ENCODE data around the gene PHETA1. TPM values are rescaled to one million over a fixed set of nuclear protein-coding genes. Genes with fewer than 3 reads are reported as not detected.

The PHETA1 gene
- total RNA-seq, 1 experiment from 2014 or later = 26.2 TPM

GRCh38 chr12:111410431-111411184 lies 41.7 kb upstream of the PHETA1 start:
- H3K4me2 ChIP-seq = peak overlapping the region; percentile 97
- H3K27ac ChIP-seq = 0 out of 2 replicates have a peak overlapping the region, but pooled peaks have one; percentile 33

GRCh38 chr12:111409780-111410430 lies 41.0 kb upstream of the PHETA1 start:
- POLR2A ChIA-PET (ENCODE audit: unreplicated experiment) = interaction anchor here (0.7 kb wide), 1 partner anchor 243 kb away, joined by 3 read pairs; no protein-coding TSS in a partner anchor
- TF ChIP-seq CTCF (conservative IDR thresholded peaks at IDR 0.05) (no peak), EZH2 (IDR thresholded peaks at IDR 0.05; ENCODE audit: low read depth) (no peak)
- Histone ChIP-seq H3K9me2 (ENCODE audit: insufficient read depth) (no peaks in the 10 kb centered on the region), H4K20me1 (ENCODE audit: insufficient read depth) (peaks cover 9% of the 10 kb centered on the region; the same call in 1 of the 2 replicates), H3K27ac (peak overlapping the region; percentile 33; the same call in 1 of the 2 replicates), H3F3A (ENCODE audit: insufficient read depth, low read depth) (peaks cover 31% of the 10 kb centered on the region; the same call in 1 of the 2 replicates), H3K9me3 (ENCODE audit: insufficient read depth, low read depth) (no peaks in the 10 kb centered on the region), H2AFZ (no peak overlapping the region), H3K27me3 (ENCODE audit: insufficient read depth, low read depth) (no peaks in the 10 kb centered on the region), H3K4me3 (peak overlapping the region; percentile 22; the same call in 1 of the 2 replicates), H3K4me1 (replicated peaks; ENCODE audit: insufficient read depth) (peaks cover 52% of the 10 kb centered on the region), H3K4me2 (peak overlapping the region; percentile 97), H3K36me3 (ENCODE audit: low read depth) (no peaks in the 10 kb centered on the region), H3K79me2 (ENCODE audit: low read depth) (peaks cover 49% of the 10 kb centered on the region)
- CTCF ChIA-PET = interaction anchor here (0.6 kb wide), 1 partner anchor 27 kb away, joined by 3 read pairs; no protein-coding TSS in a partner anchor
- intact Hi-C loops (cut with micrococcal nuclease; ENCODE audit: unreplicated experiment) = no loop called here
- DNase-seq = peak in 1 of 2 experiments; percentile 68
- BruUV-seq (replicated peaks) = no TSS peak

More at GRCh38 chr12:111410431-111411184, 41.7 kb upstream of the PHETA1 start:
- POLR2A ChIA-PET (ENCODE audit: unreplicated experiment) = interaction anchor here (0.7 kb wide), 1 partner anchor 242 kb away, joined by 3 read pairs; no protein-coding TSS in a partner anchor
- intact Hi-C loops (cut with micrococcal nuclease; ENCODE audit: unreplicated experiment) = no loop called here
- BruUV-seq (replicated peaks) = no TSS peak
- H4K20me1 ChIP-seq (ENCODE audit: insufficient read depth) = peaks cover 9% of the 10 kb centered on the region; the same call in 1 of the 2 replicates
- peaks cover 31% of the 10 kb centered on the region; the same call in 1 of the 2 replicates for H3F3A ChIP-seq (ENCODE audit: insufficient read depth, low read depth)
- no peak for DNase-seq
- no peak overlapping the region for H3K4me3 ChIP-seq
- TF ChIP-seq CTCF (conservative IDR thresholded peaks at IDR 0.05) = no peak
- no peak for TF ChIP-seq EZH2 (IDR thresholded peaks at IDR 0.05; ENCODE audit: low read depth)
- CTCF ChIA-PET = interaction anchor here (0.6 kb wide), 1 partner anchor 26 kb away, joined by 3 read pairs; no protein-coding TSS in a partner anchor
- peaks cover 48% of the 10 kb centered on the region for H3K4me1 ChIP-seq (replicated peaks; ENCODE audit: insufficient read depth)
- no peaks in the 10 kb centered on the region for H3K9me3 ChIP-seq (ENCODE audit: insufficient read depth, low read depth)
- H3K79me2 ChIP-seq (ENCODE audit: low read depth) = peaks cover 52% of the 10 kb centered on the region
- no peak overlapping the region for H2AFZ ChIP-seq
- no peaks in the 10 kb centered on the region for H3K36me3 ChIP-seq (ENCODE audit: low read depth)
- H3K27me3 ChIP-seq (ENCODE audit: insufficient read depth, low read depth) = no peaks in the 10 kb centered on the region
- no peaks in the 10 kb centered on the region for H3K9me2 ChIP-seq (ENCODE audit: insufficient read depth)

GRCh38 chr12:111409403-111409779 lies 40.5 kb upstream of the PHETA1 start:
- BruUV-seq (replicated peaks) = no TSS peak
- peak overlapping the region; percentile 97 for H3K4me2 ChIP-seq
- no peak for DNase-seq
- H3K27ac ChIP-seq = no peak overlapping the region
- TF ChIP-seq CTCF (conservative IDR thresholded peaks at IDR 0.05) (no peak), EZH2 (IDR thresholded peaks at IDR 0.05; ENCODE audit: low read depth) (no peak)
- no peaks in the 10 kb centered on the region for H3K9me3 ChIP-seq (ENCODE audit: insufficient read depth, low read depth)
- intact Hi-C loops (cut with micrococcal nuclease; ENCODE audit: unreplicated experiment) = no loop called here
- H3K27me3 ChIP-seq (ENCODE audit: insufficient read depth, low read depth) = no peaks in the 10 kb centered on the region
- no peaks in the 10 kb centered on the region for H3K36me3 ChIP-seq (ENCODE audit: low read depth)
- H3F3A ChIP-seq (ENCODE audit: insufficient read depth, low read depth) = peaks cover 35% of the 10 kb centered on the region
- POLR2A ChIA-PET (ENCODE audit: unreplicated experiment) = no interaction called here
- no peak overlapping the region for H2AFZ ChIP-seq
- peak overlapping the region; percentile 22; the same call in 1 of the 2 replicates for H3K4me3 ChIP-seq
- H3K9me2 ChIP-seq (ENCODE audit: insufficient read depth) = no peaks in the 10 kb centered on the region
- peaks cover 5% of the 10 kb centered on the region; the same call in 1 of the 2 replicates for H4K20me1 ChIP-seq (ENCODE audit: insufficient read depth)
- peaks cover 45% of the 10 kb centered on the region for H3K79me2 ChIP-seq (ENCODE audit: low read depth)
- H3K4me1 ChIP-seq (replicated peaks; ENCODE audit: insufficient read depth) = peaks cover 57% of the 10 kb centered on the region
- CTCF ChIA-PET = no interaction called here

Measured in PC-9 (cell line).